Gastrocnemius medialis (tissue), 4 donors: ENCODE data around the gene SH3TC1. TPM values are rescaled to one million over a fixed set of nuclear protein-coding genes. Genes with fewer than 3 reads are reported as not detected.

ENCODE experiments used
- ATAC-seq, 2 donors: fragments of 150-250 bp; one replicate each; pipeline ENCODE4 v1.9.1; 2016
- DNase-seq, 2 donors: peaks; one replicate each; pipeline ENCODE4 v3.0.0-alpha.2; 2019
- H3K27ac ChIP-seq, 4 donors: fragments of 200-600 bp; sonication (generic); 1 replicate in 1 of 4; 2 replicates in 3 of 4; pipeline ENCODE4 v1.5.1; 2016 to 2018; ENCODE audit warnings: mild to moderate bottlenecking in 2 of 4, moderate library complexity in 1 of 4
- H3K27me3 ChIP-seq, 3 donors: fragments of 200-600 bp; sonication (generic) in 2 of 3; 1 replicate in 1 of 3; 2 replicates in 2 of 3; pipeline versions ENCODE4 v1.5.1 to v1.6.0; 2016 to 2019; ENCODE audit warnings: mild to moderate bottlenecking in 1 of 3, moderate library complexity in 1 of 3
- H3K36me3 ChIP-seq, 2 donors: fragments of 200-600 bp; sonication (generic) in 1 of 2; one replicate each; pipeline ENCODE4 v1.5.1; 2017 to 2018
- H3K4me1 ChIP-seq, 2 donors: fragments of 200-600 bp; sonication (generic) in 1 of 2; one replicate each; pipeline ENCODE4 v1.5.1; 2016 to 2017; ENCODE audit warnings: mild to moderate bottlenecking in 2 of 2
- H3K4me3 ChIP-seq, 4 donors: fragments of 200-600 bp; sonication (generic) in 3 of 4; 1 replicate in 1 of 4; 2 replicates in 3 of 4; pipeline ENCODE4 v1.5.1; 2016 to 2019; ENCODE audit warnings: mild to moderate bottlenecking in 2 of 4
- H3K9me3 ChIP-seq, 3 donors: fragments of 200-600 bp; sonication (generic) in 2 of 3; 1 replicate in 1 of 3; 2 replicates in 2 of 3; pipeline ENCODE4 v1.5.1; 2016 to 2019
- POLR2A ChIP-seq, 2 donors: fragments of 450-650 bp; IDR thresholded peaks; one replicate each; pipeline ENCODE4 v1.6.1; 2017; ENCODE audit warnings: antibody characterized with exemption in 2 of 2, mild to moderate bottlenecking in 2 of 2, moderate library complexity in 2 of 2
- in situ Hi-C, 4 donors: fragments of 200-750 bp; cut with MboI; loops; one replicate each; pipeline versions ENCODE4 v1.15.0 to v1.8.0; 2017; ENCODE audit warnings: low sequenced_read_pairs in 4 of 4
- intact Hi-C: fragments of 100-400 bp; cut with DNase I; formaldehyde crosslinking; loops from one replicate; pipeline ENCODE4 v1.15.1; 2023; ENCODE audit warnings: low total_unique reads
- total RNA-seq, 4 donors: library from RNA; depleted of rRNA; stranded (reverse); fragments of >200 nt; gene quantifications; one replicate each; pipeline versions ENCODE4 v1.1.0 to v1.2.3, GENCODE V29; 2016
- TF ChIP-seq, protein P1 (sequence below), 5 experiments: fragments of 450-650 bp in 3 of 5; fragments of 200-600 bp in 2 of 5; sonication (generic) in 2 of 5; IDR thresholded peaks in 4 of 5; conservative IDR thresholded peaks in 1 of 5; 1 replicate in 4 of 5; 2 replicates in 1 of 5; pipeline ENCODE4 v1.5.1; 2016 to 2019; ENCODE audit warnings: antibody characterized with exemption in 5 of 5, mild to moderate bottlenecking in 3 of 5, moderate library complexity in 3 of 5

The SH3TC1 gene
- total RNA-seq, 4 donors from 2014 or later = 2.9 to 8.5 (median 5.8) TPM

DNA sequence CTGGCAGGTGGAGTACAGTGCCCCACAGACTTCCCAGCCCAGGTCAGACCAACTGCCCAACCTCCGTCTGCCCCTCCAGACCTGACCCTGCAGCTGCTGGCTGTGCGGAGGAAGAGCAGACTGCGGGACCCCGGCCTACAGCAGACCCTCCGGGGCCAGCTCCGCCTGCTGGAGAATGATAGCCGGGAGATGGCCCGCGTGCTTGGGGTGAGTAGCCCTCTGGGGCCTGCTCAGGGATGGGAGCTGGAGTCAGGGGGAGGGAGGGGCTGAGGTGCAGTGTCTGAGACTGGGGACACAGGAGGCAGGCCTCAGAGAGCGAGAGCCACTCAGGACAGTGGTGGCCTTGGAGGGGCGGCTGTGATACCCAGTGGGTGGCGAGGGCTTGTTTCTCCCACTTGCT, 13.5 kb downstream of the SH3TC1 start:
- no peak for DNase-seq
- Histone ChIP-seq H3K4me3 (no peak overlapping the region), H3K9me3 (no peaks in the 10 kb centered on the region), H3K36me3 (no peaks in the 10 kb centered on the region), H3K4me1 (peaks cover 0 to 6% of the 10 kb centered on the region in 2 donors), H3K27me3 (no peaks in the 10 kb centered on the region), H3K27ac (no peak overlapping the region)
- intact Hi-C loops = no loop called here
- TF ChIP-seq POLR2A (IDR thresholded peaks at IDR 0.05) = no peak
- TF ChIP-seq, protein P1, sequence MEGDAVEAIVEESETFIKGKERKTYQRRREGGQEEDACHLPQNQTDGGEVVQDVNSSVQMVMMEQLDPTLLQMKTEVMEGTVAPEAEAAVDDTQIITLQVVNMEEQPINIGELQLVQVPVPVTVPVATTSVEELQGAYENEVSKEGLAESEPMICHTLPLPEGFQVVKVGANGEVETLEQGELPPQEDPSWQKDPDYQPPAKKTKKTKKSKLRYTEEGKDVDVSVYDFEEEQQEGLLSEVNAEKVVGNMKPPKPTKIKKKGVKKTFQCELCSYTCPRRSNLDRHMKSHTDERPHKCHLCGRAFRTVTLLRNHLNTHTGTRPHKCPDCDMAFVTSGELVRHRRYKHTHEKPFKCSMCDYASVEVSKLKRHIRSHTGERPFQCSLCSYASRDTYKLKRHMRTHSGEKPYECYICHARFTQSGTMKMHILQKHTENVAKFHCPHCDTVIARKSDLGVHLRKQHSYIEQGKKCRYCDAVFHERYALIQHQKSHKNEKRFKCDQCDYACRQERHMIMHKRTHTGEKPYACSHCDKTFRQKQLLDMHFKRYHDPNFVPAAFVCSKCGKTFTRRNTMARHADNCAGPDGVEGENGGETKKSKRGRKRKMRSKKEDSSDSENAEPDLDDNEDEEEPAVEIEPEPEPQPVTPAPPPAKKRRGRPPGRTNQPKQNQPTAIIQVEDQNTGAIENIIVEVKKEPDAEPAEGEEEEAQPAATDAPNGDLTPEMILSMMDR (IDR thresholded peaks at IDR 0.05 in 4 of 5, conservative IDR thresholded peaks at IDR 0.05 in 1 of 5) = no peak
- in situ Hi-C loops = no loop called here
- ATAC-seq = no peak

DNA sequence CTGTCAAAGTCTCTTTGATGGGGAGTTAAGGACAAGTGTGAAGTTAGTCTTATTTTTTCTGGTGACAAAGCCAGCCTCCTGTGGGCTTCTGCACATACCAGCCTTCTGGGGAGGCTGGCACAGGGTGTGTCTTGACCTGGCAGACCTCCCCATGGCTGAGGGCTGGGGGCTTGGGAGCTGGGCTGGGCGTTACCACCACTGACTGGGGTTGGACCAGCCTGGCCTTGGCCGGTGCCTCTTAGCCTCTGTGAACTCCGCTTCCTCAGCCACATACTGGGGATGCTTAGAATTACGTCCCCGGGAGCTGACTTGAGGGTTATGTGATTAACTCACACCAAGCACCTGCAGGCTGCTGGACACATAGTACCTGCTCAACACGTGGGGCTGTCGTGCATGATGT, 14.0 kb downstream of the SH3TC1 start:
- H3K27ac ChIP-seq = no peak overlapping the region

DNA sequence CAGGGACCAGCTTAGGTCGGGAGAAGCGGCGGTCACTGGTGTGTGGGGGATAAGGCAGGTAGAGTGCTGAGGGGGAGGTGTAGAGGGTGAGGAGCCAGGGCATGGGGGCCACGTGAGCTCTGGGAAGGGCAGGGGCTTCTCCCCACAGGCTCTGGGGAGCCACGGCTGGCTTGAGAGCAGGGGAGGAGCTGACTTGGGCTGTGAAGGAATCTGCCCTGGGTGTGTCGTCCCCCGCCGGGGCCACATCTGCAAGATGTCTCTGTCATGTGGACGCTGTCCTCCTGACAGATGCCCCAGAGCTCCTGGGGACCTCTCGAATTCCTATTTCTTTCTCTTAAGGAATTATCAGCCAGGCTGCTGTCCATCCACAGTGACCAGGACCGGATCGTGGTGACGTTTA, 15.0 kb downstream of the SH3TC1 start:
- TF ChIP-seq POLR2A (IDR thresholded peaks at IDR 0.05) = no peak
- intact Hi-C loops (no loop called here), in situ Hi-C loops (no loop called here)
- Histone ChIP-seq H3K27ac (no peak overlapping the region), H3K9me3 (no peaks in the 10 kb centered on the region), H3K36me3 (no peaks in the 10 kb centered on the region), H3K27me3 (no peaks in the 10 kb centered on the region), H3K4me1 (peaks cover 0 to 6% of the 10 kb centered on the region in 2 donors), H3K4me3 (no peak overlapping the region)
- DNase-seq (no peak), ATAC-seq (no peak)

More for the DNA sequence above, 14.0 kb downstream of the SH3TC1 start:
- H3K27me3 ChIP-seq = no peaks in the 10 kb centered on the region
- no peak for DNase-seq
- ATAC-seq = no peak
- H3K4me1 ChIP-seq = peaks cover 0 to 6% of the 10 kb centered on the region in 2 donors
- H3K36me3 ChIP-seq = no peaks in the 10 kb centered on the region
- no peak overlapping the region for H3K4me3 ChIP-seq
- intact Hi-C loops = no loop called here
- no peak for TF ChIP-seq POLR2A (IDR thresholded peaks at IDR 0.05)
- TF ChIP-seq, protein P1 (IDR thresholded peaks at IDR 0.05 in 4 of 5, conservative IDR thresholded peaks at IDR 0.05 in 1 of 5) = no peak
- H3K9me3 ChIP-seq = no peaks in the 10 kb centered on the region
- in situ Hi-C loops = no loop called here

DNA sequence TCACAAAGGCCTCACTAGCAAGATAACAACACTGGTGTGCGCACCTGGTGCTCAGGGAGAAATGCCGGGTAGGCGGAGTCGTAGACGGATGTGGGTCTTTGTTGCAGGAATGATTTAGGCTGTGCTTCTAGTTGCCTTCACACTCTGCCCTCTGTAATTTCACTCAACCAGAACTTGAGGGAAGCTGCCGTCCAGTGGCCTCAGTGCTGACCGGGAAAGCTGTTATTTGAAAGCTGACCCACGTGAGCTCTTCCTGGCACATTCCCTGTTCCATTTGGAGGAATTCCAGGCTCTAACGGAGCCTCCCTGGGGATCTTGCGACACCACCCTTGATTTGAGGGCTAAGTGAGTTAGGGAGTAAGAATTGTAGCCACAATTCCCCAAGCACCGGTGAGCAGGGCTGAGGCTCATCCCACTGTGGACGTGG, 15.9 kb downstream of the SH3TC1 start:
- no peaks in the 10 kb centered on the region for H3K36me3 ChIP-seq
- in situ Hi-C loops (no loop called here), intact Hi-C loops (no loop called here)
- H3K9me3 ChIP-seq = no peaks in the 10 kb centered on the region
- peak; percentile 34 to 68 for DNase-seq
- no peak for TF ChIP-seq POLR2A (IDR thresholded peaks at IDR 0.05)
- TF ChIP-seq, protein P1 (IDR thresholded peaks at IDR 0.05 in 4 of 5, conservative IDR thresholded peaks at IDR 0.05 in 1 of 5) = no peak
- no peak overlapping the region for H3K4me3 ChIP-seq
- peak; percentile 90 to 93 for ATAC-seq
- H3K27ac ChIP-seq = peak overlapping the region in 1 of 4 donors; percentile 33
- H3K27me3 ChIP-seq = no peaks in the 10 kb centered on the region
- peaks cover 0 to 6% of the 10 kb centered on the region in 2 donors for H3K4me1 ChIP-seq

DNA sequence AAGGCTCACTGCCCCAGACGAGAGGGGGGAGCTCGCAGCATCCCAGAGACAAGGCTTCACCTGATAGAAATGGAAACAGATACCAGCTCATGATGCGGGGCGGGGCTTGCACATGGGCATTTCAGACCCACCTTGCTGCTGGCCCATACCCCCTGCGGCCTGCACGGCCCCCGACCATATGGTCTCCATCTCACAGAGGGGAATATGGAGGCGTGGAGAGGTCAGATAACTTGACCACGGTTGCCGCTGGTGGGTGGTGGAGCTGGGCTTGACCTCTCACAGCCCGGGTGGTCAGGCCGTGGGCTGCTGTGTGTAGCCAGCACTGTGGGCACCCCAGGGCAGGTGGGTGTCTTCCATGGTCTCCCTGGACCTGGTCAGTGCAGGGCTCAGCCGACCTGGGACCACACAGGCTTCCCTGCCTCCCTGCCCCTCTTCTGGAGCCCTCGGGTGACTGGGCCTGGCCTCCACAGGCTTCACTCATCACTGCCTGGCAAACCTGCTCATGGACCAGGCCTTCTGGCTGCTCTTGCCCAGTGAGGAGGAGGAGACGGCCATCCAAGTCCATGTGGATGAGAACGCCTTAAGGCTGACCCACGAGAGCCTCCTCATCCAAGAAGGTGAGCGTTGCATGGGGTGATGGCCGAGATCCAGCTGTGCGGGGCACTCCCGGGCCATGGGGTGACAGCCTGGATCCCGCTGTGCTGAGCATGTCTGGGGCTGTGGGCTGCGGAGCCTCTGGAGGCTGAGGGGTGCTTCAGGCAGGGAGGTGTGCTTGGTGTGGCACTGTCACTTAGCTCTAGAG, 16.8 kb downstream of the SH3TC1 start:
- no peaks in the 10 kb centered on the region for H3K36me3 ChIP-seq
- H3K27me3 ChIP-seq = no peaks in the 10 kb centered on the region
- intact Hi-C loops = no loop called here
- in situ Hi-C loops = no loop called here
- H3K4me3 ChIP-seq = no peak overlapping the region
- DNase-seq = no peak
- TF ChIP-seq POLR2A (IDR thresholded peaks at IDR 0.05) = no peak
- TF ChIP-seq, protein P1 (IDR thresholded peaks at IDR 0.05 in 4 of 5, conservative IDR thresholded peaks at IDR 0.05 in 1 of 5) = no peak
- H3K9me3 ChIP-seq = no peaks in the 10 kb centered on the region
- H3K27ac ChIP-seq = no peak overlapping the region
- ATAC-seq = peak in 1 of 2 donors; percentile 6
- H3K4me1 ChIP-seq = peaks cover 0 to 6% of the 10 kb centered on the region in 2 donors
